K562 (cell line): ENCODE measurements around the gene CCNY. TPM values are rescaled to one million over a fixed set of nuclear protein-coding genes. Genes with fewer than 3 reads are reported as not detected.

Source experiments
- CEBPG ChIP-seq, 3 experiments: fragments of 200-800 bp in 1 of 3; sonication (Bioruptor generic) in 1 of 3; sonication (generic) in 1 of 3; formaldehyde crosslinking in 1 of 3; IDR thresholded peaks in 2 of 3; conservative IDR thresholded peaks in 1 of 3; 2 replicates each; pipeline versions ENCODE4 v1.6.1 to v1.8.0; 2016 to 2022; ENCODE audit warnings: missing compliant biosample characterization in 2 of 3, missing genetic modification characterization in 2 of 3, mild to moderate bottlenecking in 1 of 3, missing genetic modification reagents in 1 of 3
- EP400 ChIP-seq: fragments of 450-650 bp; IDR thresholded peaks from 2 replicates; pipeline ENCODE4 v1.6.1; 2017; ENCODE audit warnings: antibody characterized with exemption, mild to moderate bottlenecking, moderate library complexity
- HCFC1 ChIP-seq: IDR thresholded peaks from 2 replicates; pipeline ENCODE4 v1.6.1; 2012; ENCODE audit warnings: low read depth, low read length, improper control_type of control experiment
- NRF1 ChIP-seq, 2 experiments: fragments of 450-650 bp; IDR thresholded peaks in 1 of 2; conservative IDR thresholded peaks in 1 of 2; 2 replicates each; pipeline ENCODE4 v1.6.1; 2014; ENCODE audit warnings: mild to moderate bottlenecking in 2 of 2
- TBP ChIP-seq: optimal IDR thresholded peaks from 2 replicates; pipeline ENCODE3; 2011; ENCODE audit warnings: low read depth, low read length, improper control_type of control experiment
- ZFX ChIP-seq: sonication (generic); formaldehyde crosslinking; IDR thresholded peaks from 2 replicates; pipeline ENCODE4 v1.8.0; 2022; ENCODE audit warnings: mild to moderate bottlenecking, missing genetic modification reagents, moderate library complexity
- ZNF395 ChIP-seq: fragments of 200-800 bp; sonication (Bioruptor generic); IDR thresholded peaks from 2 replicates; pipeline ENCODE4 v1.6.1; 2017; ENCODE audit warnings: missing genetic modification characterization, missing compliant biosample characterization
- ZNF740 ChIP-seq, 3 experiments: fragments of 200-800 bp in 1 of 3; sonication (Bioruptor generic) in 1 of 3; sonication (generic) in 1 of 3; formaldehyde crosslinking in 1 of 3; IDR thresholded peaks; 2 replicates each; pipeline versions ENCODE4 v1.6.1 to v1.8.0; 2016 to 2022; ENCODE audit warnings: mild to moderate bottlenecking in 2 of 3, missing compliant biosample characterization in 2 of 3, missing genetic modification characterization in 2 of 3, missing genetic modification reagents in 1 of 3
- polyA plus RNA-seq, 8 experiments: library from polyadenylated mRNA; depleted of rRNA in 4 of 8; stranded (reverse) in 5 of 8; unstranded in 3 of 8; fragments of >200 nt; fragmentation: Nextera tagmentation in 2 of 8; fragmentation: Illumina TruSeq in 1 of 8; extraction: Ambion mirVana in 2 of 8; extraction: Trizol in 1 of 8; gene quantifications; 2 replicates each; pipeline versions ENCODE4 v1.2.1 to v1.2.3, GENCODE V29; 2011 to 2014; ENCODE audit warnings: inconsistent platforms in 1 of 8, missing spikeins in 1 of 8
- total RNA-seq, 7 experiments: library from RNA; depleted of rRNA in 6 of 7; stranded (reverse); fragments of >200 nt in 6 of 7; fragmentation: Illumina TruSeq in 2 of 7; extraction: Trizol in 2 of 7; gene quantifications; 2 replicates each; pipeline versions ENCODE4 v1.2.1 to v1.2.3, GENCODE V29; 2011 to 2021; ENCODE audit warnings: low replicate concordance in 1 of 7
- TF ChIP-seq, protein P1 (sequence below): fragments of 450-650 bp; IDR thresholded peaks from 2 replicates; pipeline ENCODE4 v1.6.1; 2018; ENCODE audit not compliant: partially characterized antibody
- TF ChIP-seq, protein P2 (sequence below): sonication (generic); formaldehyde crosslinking; IDR thresholded peaks from 2 replicates; pipeline ENCODE4 v1.8.1; 2022; ENCODE audit warnings: missing genetic modification reagents
- TF ChIP-seq, protein P3 (sequence below), 3 experiments: fragments of 200-800 bp in 1 of 3; fragments of 250-450 bp in 1 of 3; fragments of 450-650 bp in 1 of 3; sonication (Bioruptor Pico) in 1 of 3; sonication (Bioruptor generic) in 1 of 3; formaldehyde crosslinking in 1 of 3; IDR thresholded peaks; 2 replicates each; pipeline versions ENCODE4 v1.6.1 to v1.8.0; 2016 to 2022; ENCODE audit warnings: mild to moderate bottlenecking in 2 of 3, missing genetic modification characterization in 2 of 3, missing compliant biosample characterization in 1 of 3, moderate library complexity in 1 of 3

CCNY gene
- total and polyA plus RNA-seq, 9 of the 15 experiments (the other 6 are each of a cell fraction or from before 2014, with no cell fraction given), result 8.4 to 109 (median 38.6) TPM

DNA sequence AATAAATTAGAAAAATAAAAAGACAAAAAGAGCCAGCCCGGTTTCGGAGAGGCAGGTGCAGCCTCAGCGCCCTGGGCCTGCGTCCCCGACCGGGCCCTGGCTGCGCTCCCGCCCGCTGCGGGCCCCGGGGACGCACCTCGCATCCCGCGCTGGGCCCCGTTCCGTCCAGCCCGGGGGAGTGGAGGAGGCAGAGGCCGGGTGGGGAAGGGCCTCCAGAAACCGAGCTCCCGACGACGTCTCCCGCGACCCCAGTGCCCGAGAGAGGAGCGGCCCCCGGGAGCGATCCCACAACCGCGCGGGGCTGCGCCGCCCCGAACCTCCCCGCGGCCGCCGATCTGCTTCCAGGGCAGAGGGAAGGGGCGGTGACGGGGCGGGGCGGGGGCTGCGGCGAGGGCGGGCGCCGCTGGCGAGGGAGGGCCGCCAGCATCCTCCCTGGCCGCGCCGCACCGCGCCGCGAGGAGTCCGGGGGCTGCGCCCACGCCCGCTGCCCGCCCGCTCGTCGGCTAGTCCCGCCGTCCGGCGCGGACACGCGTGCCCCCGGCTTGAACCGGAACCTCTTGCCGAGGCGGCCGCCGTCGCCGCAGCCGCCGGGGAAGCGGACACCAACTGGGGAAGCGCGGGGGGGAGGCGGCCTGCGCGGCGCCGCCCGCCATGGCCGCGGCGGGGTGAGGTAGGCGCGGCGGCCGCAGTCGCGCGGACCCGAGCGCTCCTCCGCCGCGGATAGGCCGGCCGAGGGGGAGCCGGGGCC is at the start of gene CCNY (continued):
- TF ChIP-seq, protein P1, sequence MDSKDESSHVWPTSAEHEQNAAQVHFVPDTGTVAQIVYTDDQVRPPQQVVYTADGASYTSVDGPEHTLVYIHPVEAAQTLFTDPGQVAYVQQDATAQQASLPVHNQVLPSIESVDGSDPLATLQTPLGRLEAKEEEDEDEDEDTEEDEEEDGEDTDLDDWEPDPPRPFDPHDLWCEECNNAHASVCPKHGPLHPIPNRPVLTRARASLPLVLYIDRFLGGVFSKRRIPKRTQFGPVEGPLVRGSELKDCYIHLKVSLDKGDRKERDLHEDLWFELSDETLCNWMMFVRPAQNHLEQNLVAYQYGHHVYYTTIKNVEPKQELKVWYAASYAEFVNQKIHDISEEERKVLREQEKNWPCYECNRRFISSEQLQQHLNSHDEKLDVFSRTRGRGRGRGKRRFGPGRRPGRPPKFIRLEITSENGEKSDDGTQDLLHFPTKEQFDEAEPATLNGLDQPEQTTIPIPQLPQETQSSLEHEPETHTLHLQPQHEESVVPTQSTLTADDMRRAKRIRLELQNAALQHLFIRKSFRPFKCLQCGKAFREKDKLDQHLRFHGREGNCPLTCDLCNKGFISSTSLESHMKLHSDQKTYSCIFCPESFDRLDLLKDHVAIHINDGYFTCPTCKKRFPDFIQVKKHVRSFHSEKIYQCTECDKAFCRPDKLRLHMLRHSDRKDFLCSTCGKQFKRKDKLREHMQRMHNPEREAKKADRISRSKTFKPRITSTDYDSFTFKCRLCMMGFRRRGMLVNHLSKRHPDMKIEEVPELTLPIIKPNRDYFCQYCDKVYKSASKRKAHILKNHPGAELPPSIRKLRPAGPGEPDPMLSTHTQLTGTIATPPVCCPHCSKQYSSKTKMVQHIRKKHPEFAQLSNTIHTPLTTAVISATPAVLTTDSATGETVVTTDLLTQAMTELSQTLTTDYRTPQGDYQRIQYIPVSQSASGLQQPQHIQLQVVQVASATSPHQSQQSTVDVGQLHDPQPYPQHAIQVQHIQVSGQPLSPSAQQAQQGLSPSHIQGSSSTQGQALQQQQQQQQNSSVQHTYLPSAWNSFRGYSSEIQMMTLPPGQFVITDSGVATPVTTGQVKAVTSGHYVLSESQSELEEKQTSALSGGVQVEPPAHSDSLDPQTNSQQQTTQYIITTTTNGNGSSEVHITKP, result peak; percentile 1
- TF ChIP-seq TBP (peak; percentile 29), ZNF395 (CRISPR knock-in tag) (peak; percentile 69; the same call in 1 of the 2 replicates), ZFX (peak; percentile 91), ZNF740 (CRISPR knock-in tag; IDR thresholded peaks at IDR 0.05) (0 out of 2 replicates have a peak, but pooled peaks have one; percentile 22), ZNF740 (tag; IDR thresholded peaks at IDR 0.05) (no peak), HCFC1 (peak; percentile 47; the same call in 1 of the 2 replicates), CEBPG (CRISPR knock-in tag; IDR thresholded peaks at IDR 0.05) (no peak), CEBPG (tag; conservative IDR thresholded peaks at IDR 0.05 in 1 of 2, IDR thresholded peaks at IDR 0.05 in 1 of 2) (0 out of 4 replicates have a peak, but pooled peaks of 1 of the 2 experiments have one; percentile 42), EP400 (peak; percentile 35; the same call in 1 of the 2 replicates), NRF1 (conservative IDR thresholded peaks at IDR 0.05 in 1 of 2, IDR thresholded peaks at IDR 0.05 in 1 of 2) (peak; percentile 44 to 48; a peak in 3 of 4 replicates)
- TF ChIP-seq, protein P2, sequence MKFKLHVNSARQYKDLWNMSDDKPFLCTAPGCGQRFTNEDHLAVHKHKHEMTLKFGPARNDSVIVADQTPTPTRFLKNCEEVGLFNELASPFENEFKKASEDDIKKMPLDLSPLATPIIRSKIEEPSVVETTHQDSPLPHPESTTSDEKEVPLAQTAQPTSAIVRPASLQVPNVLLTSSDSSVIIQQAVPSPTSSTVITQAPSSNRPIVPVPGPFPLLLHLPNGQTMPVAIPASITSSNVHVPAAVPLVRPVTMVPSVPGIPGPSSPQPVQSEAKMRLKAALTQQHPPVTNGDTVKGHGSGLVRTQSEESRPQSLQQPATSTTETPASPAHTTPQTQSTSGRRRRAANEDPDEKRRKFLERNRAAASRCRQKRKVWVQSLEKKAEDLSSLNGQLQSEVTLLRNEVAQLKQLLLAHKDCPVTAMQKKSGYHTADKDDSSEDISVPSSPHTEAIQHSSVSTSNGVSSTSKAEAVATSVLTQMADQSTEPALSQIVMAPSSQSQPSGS, result no peak
- TF ChIP-seq, protein P3, sequence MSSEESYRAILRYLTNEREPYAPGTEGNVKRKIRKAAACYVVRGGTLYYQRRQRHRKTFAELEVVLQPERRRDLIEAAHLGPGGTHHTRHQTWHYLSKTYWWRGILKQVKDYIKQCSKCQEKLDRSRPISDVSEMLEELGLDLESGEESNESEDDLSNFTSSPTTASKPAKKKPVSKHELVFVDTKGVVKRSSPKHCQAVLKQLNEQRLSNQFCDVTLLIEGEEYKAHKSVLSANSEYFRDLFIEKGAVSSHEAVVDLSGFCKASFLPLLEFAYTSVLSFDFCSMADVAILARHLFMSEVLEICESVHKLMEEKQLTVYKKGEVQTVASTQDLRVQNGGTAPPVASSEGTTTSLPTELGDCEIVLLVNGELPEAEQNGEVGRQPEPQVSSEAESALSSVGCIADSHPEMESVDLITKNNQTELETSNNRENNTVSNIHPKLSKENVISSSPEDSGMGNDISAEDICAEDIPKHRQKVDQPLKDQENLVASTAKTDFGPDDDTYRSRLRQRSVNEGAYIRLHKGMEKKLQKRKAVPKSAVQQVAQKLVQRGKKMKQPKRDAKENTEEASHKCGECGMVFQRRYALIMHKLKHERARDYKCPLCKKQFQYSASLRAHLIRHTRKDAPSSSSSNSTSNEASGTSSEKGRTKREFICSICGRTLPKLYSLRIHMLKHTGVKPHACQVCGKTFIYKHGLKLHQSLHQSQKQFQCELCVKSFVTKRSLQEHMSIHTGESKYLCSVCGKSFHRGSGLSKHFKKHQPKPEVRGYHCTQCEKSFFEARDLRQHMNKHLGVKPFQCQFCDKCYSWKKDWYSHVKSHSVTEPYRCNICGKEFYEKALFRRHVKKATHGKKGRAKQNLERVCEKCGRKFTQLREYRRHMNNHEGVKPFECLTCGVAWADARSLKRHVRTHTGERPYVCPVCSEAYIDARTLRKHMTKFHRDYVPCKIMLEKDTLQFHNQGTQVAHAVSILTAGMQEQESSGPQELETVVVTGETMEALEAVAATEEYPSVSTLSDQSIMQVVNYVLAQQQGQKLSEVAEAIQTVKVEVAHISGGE (CRISPR knock-in tag; IDR thresholded peaks at IDR 0.05), result peak in 2 of 3 experiments; percentile 67 to 88; a peak in 4 of 6 replicates
